Stimulated activated naive CD4-positive, alpha-beta T cell treated with Interleukin-2 at 50 U/mL for 16 hours (primary cell): Measurements from ENCODE around the gene BTAF1.

Source experiments
- DNase-seq: peaks from one replicate; lab custom pipeline; 2025; lab: John Stamatoyannopoulos, UW

Gene BTAF1

GRCh38 chr10:92052088-92052487 is 128.5 kb downstream of the BTAF1 start:
- no peak for DNase-seq

DNA sequence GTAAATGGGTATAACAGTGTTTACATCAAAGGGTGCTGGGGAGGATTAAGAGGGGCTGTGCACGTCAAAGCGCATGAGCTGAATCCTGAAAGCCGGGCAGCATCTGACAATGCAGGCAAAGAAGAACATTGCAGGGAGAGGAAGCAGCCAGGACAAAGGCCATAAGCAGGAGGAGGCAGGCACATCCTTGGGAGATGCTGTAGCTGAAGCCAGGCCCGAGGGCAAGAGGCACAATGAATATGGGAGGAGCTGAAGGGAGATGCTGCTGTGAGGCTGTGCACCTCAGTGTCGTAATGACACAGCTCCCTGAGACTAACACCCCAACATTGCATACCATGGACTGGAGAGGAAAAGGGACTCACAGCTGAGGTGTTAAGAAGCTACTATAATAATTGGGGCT is 129.2 kb downstream of the BTAF1 start:
- no peak for DNase-seq

GRCh38 chr10:92054807-92055206 is 131.2 kb downstream of the BTAF1 start:
- DNase-seq, result no peak

DNA sequence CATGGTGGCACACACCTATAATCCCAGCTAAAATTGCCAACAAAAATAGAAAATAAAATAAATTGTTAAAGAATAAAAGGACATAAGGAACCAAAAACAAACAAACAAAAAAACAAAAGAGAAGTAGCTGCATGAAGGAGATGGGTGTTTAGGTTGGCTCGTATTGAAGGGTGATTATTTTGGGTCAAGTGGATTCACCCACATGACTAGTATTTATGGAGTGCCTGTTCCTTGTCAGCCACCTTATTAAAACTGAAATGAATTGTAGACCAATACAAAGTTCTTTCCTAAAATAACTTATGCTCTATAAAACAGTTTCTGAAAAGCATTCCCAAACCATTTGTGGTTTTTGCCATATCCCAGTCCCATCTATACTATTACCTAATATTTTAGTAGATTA is 138.7 kb downstream of the BTAF1 start:
- no peak for DNase-seq

GRCh38 chr10:92064506-92064905 is 140.9 kb downstream of the BTAF1 start:
- DNase-seq, result no peak

DNA sequence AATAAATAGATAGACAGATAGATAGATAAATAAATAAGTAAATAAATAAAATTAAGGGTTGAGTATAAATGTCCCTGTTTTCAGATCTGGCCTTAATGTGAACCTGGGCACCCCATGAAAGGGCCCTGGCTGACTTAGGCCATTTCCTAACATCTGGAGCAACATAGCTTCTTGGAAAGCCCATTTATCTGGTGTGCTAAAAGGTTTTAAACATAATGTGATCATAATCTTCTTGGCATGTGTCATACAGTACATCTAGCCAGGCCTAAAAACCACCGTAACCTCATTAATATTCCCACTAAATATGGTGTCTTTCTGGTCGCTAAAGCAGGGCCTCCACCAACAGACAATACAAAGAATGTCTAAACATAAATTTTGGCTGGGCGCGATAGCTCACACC is 142.8 kb downstream of the BTAF1 start:
- no peak for DNase-seq

GRCh38 chr10:92068900-92069299 is 145.3 kb downstream of the BTAF1 start:
- DNase-seq, result no peak

DNA sequence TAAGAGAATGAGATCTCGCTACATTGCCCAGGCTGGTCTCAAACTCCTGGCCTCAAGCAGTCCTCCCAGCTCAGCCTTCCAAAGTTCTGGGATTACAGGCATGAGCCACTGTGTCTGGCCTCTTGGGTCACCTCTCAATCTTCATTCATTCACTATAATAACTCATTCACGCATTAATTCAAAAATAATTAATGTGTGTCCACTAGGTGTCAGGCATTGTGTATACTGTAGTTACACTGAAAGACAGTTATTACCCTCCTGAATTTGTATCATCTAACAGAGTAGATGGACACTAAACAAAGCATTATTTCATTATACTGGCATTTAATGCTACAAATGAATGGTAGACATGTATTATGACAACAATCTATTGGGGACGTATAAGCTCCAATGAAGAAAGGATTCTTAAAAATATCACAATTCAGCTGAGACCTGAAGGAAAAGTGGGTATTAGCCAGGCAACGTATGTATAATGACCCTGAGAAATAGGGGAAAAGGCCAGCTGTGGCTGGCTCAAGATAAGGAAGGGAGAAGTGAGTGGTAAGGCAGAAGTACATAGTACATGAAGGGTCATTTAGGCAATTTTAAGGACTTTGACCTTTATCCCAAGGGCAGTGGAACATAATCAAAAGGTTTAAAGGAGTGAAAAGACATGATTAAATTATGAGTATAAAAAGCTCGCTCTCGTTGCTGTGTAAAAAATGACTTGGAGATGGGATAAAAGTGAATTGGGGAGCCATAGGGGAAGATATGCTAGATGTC is 150.7 kb downstream of the BTAF1 start:
- no peak for DNase-seq

DNA sequence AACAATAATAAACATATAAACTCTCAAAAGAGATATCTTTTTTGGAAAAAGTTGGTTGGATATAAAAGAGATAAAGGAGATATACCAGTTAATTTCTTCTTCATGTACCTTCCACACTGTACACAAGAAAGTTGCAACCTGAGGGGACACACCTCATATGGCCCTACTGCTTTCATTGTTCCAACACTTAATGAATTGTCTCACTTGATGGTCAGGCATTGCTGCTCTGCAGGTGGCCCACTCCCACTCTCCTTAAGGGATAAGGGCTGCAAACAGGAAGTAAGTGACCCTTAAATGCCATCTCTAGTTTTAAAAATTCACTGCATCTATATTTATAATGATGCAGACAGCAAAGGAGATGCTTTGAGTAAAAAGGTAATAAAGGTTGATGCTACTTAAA is 152.3 kb downstream of the BTAF1 start:
- no peak for DNase-seq

DNA sequence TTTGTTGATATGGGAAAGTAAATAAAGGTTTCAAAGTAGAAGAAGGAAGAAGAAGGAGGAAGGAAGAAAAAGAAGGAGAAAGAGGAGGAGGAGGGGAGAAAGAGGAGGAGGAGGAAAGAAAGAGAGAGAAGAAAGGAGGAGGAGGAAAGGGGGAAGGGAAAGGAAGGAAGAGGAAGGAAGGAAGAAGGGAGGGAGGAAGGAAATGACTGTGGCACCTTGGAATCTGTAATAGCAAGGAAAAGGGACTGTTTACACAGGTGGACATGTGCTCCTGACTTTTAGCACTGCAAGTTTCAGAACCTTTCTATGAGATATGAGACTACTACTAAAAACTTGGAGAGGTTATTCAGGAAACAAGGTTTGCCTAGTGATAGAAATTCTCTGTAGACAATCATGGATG is 153.2 kb downstream of the BTAF1 start:
- no peak for DNase-seq

DNA sequence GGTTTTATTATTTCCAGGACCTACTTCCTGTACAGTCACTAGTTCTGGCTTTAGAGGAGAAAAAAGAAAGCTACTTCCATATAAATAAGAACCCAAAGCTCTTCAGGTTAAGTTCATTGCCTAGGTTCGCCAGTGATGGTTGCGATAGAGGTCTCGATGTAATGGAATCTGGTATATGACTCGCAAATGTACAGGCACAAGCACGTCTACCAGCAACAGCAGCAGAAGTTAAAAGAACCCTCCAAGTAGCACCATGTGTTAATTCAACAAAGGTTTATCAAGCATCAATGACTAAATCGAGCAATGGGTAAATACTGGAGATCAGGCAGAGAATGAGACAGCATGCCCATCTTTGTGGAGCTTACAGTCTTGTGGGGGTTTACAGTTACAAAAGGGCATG is 155.4 kb downstream of the BTAF1 start:
- DNase-seq, result no peak
